GM13977 (cell line): ENCODE results near the gene EFNA1.

ENCODE experiments used
- DNase-seq: peaks from one replicate; pipeline ENCODE4 v3.0.0; 2012; ENCODE audit warnings: low spot score
- CTCF ChIP-seq: IDR thresholded peaks from 2 replicates; pipeline ENCODE4 v1.5.1; 2012; ENCODE audit warnings: mild to moderate bottlenecking, control low read depth; ENCODE audit not compliant: insufficient read depth; ENCODE audit errors: extremely low read depth, missing control alignments
- in situ Hi-C: fragments of 300-500 bp; cut with MboI; formaldehyde crosslinking; loops from one replicate; pipeline ENCODE4 v1.12.0; 2022; ENCODE audit warnings: low sequenced_read_pairs, low pct_unique_long_range_greater_than_20kb, mixed read lengths, inconsistent platforms; ENCODE audit not compliant: unreplicated experiment

The EFNA1 gene

GRCh38 chr1:155170806-155171205, 43.1 kb downstream of the EFNA1 start:
- DNase-seq, result no peak

GRCh38 chr1:155171836-155172731, 44.4 kb downstream of the EFNA1 start:
- TF ChIP-seq CTCF, result no peak
- DNase-seq, result no peak
- in situ Hi-C loops, result no loop called here

More at GRCh38 chr1:155170806-155171205, 43.1 kb downstream of the EFNA1 start:
- in situ Hi-C loops, result no loop called here
- no peak for TF ChIP-seq CTCF

- in situ Hi-C loops, result no loop called here
- DNase-seq, result peak; percentile 98
- peak; percentile 95 for TF ChIP-seq CTCF
Measured at GRCh38 chr1:155172732-155173477, 45.2 kb downstream of the EFNA1 start, which contains the start of gene KRTCAP2. Gene KRTCAP2, minus strand, starts transcription at chr1:155173304. Its CDS starts 80 bp downstream, at chr1:155173224.

- in situ Hi-C loops, result no loop called here
- no peak for TF ChIP-seq CTCF
- DNase-seq, result peak; percentile 83
Measured at GRCh38 chr1:155173478-155174323, 46.0 kb downstream of the EFNA1 start, which contains the start of gene TRIM46. Gene TRIM46, plus strand, starts transcription at chr1:155173849. Its CDS starts 118 bp downstream, at chr1:155173967.

GRCh38 chr1:155174324-155175280, 46.9 kb downstream of the EFNA1 start:
- in situ Hi-C loops, result no loop called here
- peak; percentile 53 for DNase-seq
- no peak for TF ChIP-seq CTCF
